ENCODE results near the gene OR1A1.
"Not testable (repeated sequence)": the region's sequence is repeated elsewhere in the genome, so short reads cannot be mapped to it uniquely, and the experiment has no call there.

The OR1A1 gene

GRCh38 chr17:3232300-3232699, 24.8 kb downstream of the OR1A1 start:
- not testable (repeated sequence) for H2AFZ ChIP-seq (ENCODE audit: low read length, unreplicated experiment); H3K36me3 ChIP-seq (ENCODE audit: insufficient read depth, low read length); H3K27ac ChIP-seq (ENCODE audit: low read depth, low read length); H3K79me2 ChIP-seq (ENCODE audit: control insufficient read depth, insufficient read depth, low read length, unreplicated experiment); H3K4me1 ChIP-seq (ENCODE audit: control insufficient read depth, insufficient read depth, low read length, unreplicated experiment); H3K27me3 ChIP-seq (ENCODE audit: insufficient read depth, low read length); H3K4me3 ChIP-seq (ENCODE audit: low read depth, low read length)

GRCh38 chr17:3238685-3239084, 31.2 kb downstream of the OR1A1 start:
- not testable (repeated sequence) for H3K27ac ChIP-seq (ENCODE audit: low read depth, low read length)

GRCh38 chr17:3241044-3241443, 33.6 kb downstream of the OR1A1 start:
- not testable (repeated sequence) for H2AFZ ChIP-seq (ENCODE audit: low read length, unreplicated experiment); H3K27ac ChIP-seq (ENCODE audit: low read depth, low read length); H3K4me1 ChIP-seq (ENCODE audit: control insufficient read depth, insufficient read depth, low read length, unreplicated experiment); H3K27me3 ChIP-seq (ENCODE audit: insufficient read depth, low read length); H3K4me3 ChIP-seq (ENCODE audit: low read depth, low read length); H3K79me2 ChIP-seq (ENCODE audit: control insufficient read depth, insufficient read depth, low read length, unreplicated experiment); H3K36me3 ChIP-seq (ENCODE audit: insufficient read depth, low read length)

More at GRCh38 chr17:3238685-3239084, 31.2 kb downstream of the OR1A1 start:
- not testable (repeated sequence) for H3K4me1 ChIP-seq (ENCODE audit: control insufficient read depth, insufficient read depth, low read length, unreplicated experiment); H3K79me2 ChIP-seq (ENCODE audit: control insufficient read depth, insufficient read depth, low read length, unreplicated experiment); H3K36me3 ChIP-seq (ENCODE audit: insufficient read depth, low read length); H3K4me3 ChIP-seq (ENCODE audit: low read depth, low read length); H2AFZ ChIP-seq (ENCODE audit: low read length, unreplicated experiment); H3K27me3 ChIP-seq (ENCODE audit: insufficient read depth, low read length)

- H3K4me3 ChIP-seq (ENCODE audit: low read depth, low read length); H3K4me1 ChIP-seq (ENCODE audit: control insufficient read depth, insufficient read depth, low read length, unreplicated experiment); H3K27ac ChIP-seq (ENCODE audit: low read depth, low read length); H3K27me3 ChIP-seq (ENCODE audit: insufficient read depth, low read length); H3K79me2 ChIP-seq (ENCODE audit: control insufficient read depth, insufficient read depth, low read length, unreplicated experiment); H3K36me3 ChIP-seq (ENCODE audit: insufficient read depth, low read length); H2AFZ ChIP-seq (ENCODE audit: low read length, unreplicated experiment): not testable (repeated sequence)
Observed at GRCh38 chr17:3244841-3245240, 37.4 kb downstream of the OR1A1 start.

- not testable (repeated sequence) for H2AFZ ChIP-seq (ENCODE audit: low read length, unreplicated experiment); H3K4me1 ChIP-seq (ENCODE audit: control insufficient read depth, insufficient read depth, low read length, unreplicated experiment); H3K27ac ChIP-seq (ENCODE audit: low read depth, low read length); H3K79me2 ChIP-seq (ENCODE audit: control insufficient read depth, insufficient read depth, low read length, unreplicated experiment); H3K36me3 ChIP-seq (ENCODE audit: insufficient read depth, low read length); H3K27me3 ChIP-seq (ENCODE audit: insufficient read depth, low read length); H3K4me3 ChIP-seq (ENCODE audit: low read depth, low read length)
Observed at GRCh38 chr17:3249013-3249412, 41.5 kb downstream of the OR1A1 start.

GRCh38 chr17:3256575-3256974, 49.1 kb downstream of the OR1A1 start:
- Histone ChIP-seq H3K27me3 (ENCODE audit: insufficient read depth, low read length) (no peaks in the 10 kb centered on the region; the same call in 1 of the 2 replicates), H2AFZ (ENCODE audit: low read length, unreplicated experiment) (no peak overlapping the region), H3K79me2 (ENCODE audit: control insufficient read depth, insufficient read depth, low read length, unreplicated experiment) (no peaks in the 10 kb centered on the region), H3K4me1 (ENCODE audit: control insufficient read depth, insufficient read depth, low read length, unreplicated experiment) (no peaks in the 10 kb centered on the region), H3K27ac (ENCODE audit: low read depth, low read length) (no peak overlapping the region), H3K36me3 (ENCODE audit: insufficient read depth, low read length) (no peaks in the 10 kb centered on the region), H3K4me3 (ENCODE audit: low read depth, low read length) (no peak overlapping the region)

- Histone ChIP-seq H3K79me2 (ENCODE audit: control insufficient read depth, insufficient read depth, low read length, unreplicated experiment) (no peaks in the 10 kb centered on the region), H3K27ac (ENCODE audit: low read depth, low read length) (no peak overlapping the region), H3K4me1 (ENCODE audit: control insufficient read depth, insufficient read depth, low read length, unreplicated experiment) (no peaks in the 10 kb centered on the region), H3K27me3 (ENCODE audit: insufficient read depth, low read length) (peaks cover 4% of the 10 kb centered on the region; the same call in 1 of the 2 replicates), H2AFZ (ENCODE audit: low read length, unreplicated experiment) (no peak overlapping the region), H3K4me3 (ENCODE audit: low read depth, low read length) (no peak overlapping the region), H3K36me3 (ENCODE audit: insufficient read depth, low read length) (no peaks in the 10 kb centered on the region)
Observed at GRCh38 chr17:3260163-3260562, 52.7 kb downstream of the OR1A1 start.

- H3K4me1 ChIP-seq (ENCODE audit: control insufficient read depth, insufficient read depth, low read length, unreplicated experiment) = no peaks in the 10 kb centered on the region
- H3K4me3 ChIP-seq (ENCODE audit: low read depth, low read length) = no peak overlapping the region
- H3K79me2 ChIP-seq (ENCODE audit: control insufficient read depth, insufficient read depth, low read length, unreplicated experiment) = no peaks in the 10 kb centered on the region
- peaks cover 4% of the 10 kb centered on the region; the same call in 1 of the 2 replicates for H3K27me3 ChIP-seq (ENCODE audit: insufficient read depth, low read length)
- H3K36me3 ChIP-seq (ENCODE audit: insufficient read depth, low read length) = no peaks in the 10 kb centered on the region
- H2AFZ ChIP-seq (ENCODE audit: low read length, unreplicated experiment) = no peak overlapping the region
- H3K27ac ChIP-seq (ENCODE audit: low read depth, low read length) = no peak overlapping the region
Observed at GRCh38 chr17:3260600-3260999, 53.1 kb downstream of the OR1A1 start.

All from ACC112 (cell line).